HG03378 (cell line): ENCODE data around the gene ZFPL1.

Source experiments
- ATAC-seq: cut with Tn5 transposase; IDR thresholded peaks from one replicate; pipeline ENCODE4 v1.9.1; 2021; ENCODE audit warnings: mild to moderate bottlenecking, moderate library complexity; ENCODE audit not compliant: unreplicated experiment

The ZFPL1 gene

DNA sequence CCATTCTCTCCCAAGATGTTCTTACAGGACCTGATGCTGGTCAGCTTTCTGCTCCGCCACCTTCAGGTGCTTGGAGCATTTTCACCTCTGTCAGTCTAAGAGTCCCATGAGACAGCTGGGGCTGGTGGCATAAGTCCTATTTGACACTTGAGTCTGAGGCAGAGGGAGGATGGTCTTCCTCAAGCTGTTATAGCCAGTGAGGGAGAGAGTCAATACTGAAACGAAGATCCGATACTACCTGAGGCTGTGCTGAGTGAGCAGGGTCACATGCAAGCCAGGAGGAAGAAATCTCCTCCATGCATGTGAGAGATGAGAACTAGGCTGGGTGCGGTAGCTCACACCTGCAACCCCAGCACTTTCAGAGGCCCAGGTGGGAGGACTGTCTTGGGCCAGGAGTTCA lies 5.6 kb downstream of the ZFPL1 start:
- ATAC-seq: no peak

DNA sequence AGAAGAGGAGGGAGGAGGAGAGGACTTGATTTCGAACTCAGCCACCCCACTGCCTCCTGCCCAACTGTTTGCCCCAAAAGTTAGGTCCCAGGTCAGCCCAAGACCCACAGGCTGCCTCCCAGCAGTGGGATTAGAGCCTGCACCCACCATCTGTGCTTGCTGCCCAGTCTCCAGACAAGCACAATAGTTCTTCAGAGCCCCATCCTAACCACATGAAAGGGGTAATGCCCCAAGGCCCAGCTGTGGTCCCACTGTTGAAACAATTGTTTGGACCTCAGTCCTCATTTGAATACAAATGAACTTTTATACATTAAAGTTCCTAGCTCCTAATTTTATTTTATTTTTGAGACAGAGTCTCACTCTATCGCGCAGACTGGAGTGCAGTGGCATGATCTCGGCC lies 6.6 kb downstream of the ZFPL1 start:
- ATAC-seq: no peak

DNA sequence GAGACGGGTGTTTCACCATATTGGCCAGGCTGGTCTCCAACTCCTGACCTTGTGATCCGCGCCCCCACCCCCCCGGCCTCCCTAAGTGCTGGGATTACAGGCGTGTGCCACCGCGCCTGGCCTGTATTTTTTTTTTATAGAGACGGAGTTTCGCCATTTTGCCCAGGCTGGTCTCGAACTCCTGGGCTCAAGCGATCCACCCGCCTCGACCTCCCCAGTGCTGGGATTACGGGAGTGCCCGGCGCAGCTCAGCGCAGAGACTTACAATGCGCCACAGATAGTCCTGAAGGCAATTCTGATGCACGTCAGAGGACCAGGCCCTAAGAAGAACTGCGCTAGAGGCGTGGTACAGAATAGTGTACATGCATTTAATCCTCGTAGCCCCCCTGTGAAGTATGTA lies 11.4 kb downstream of the ZFPL1 start:
- no peak for ATAC-seq

DNA sequence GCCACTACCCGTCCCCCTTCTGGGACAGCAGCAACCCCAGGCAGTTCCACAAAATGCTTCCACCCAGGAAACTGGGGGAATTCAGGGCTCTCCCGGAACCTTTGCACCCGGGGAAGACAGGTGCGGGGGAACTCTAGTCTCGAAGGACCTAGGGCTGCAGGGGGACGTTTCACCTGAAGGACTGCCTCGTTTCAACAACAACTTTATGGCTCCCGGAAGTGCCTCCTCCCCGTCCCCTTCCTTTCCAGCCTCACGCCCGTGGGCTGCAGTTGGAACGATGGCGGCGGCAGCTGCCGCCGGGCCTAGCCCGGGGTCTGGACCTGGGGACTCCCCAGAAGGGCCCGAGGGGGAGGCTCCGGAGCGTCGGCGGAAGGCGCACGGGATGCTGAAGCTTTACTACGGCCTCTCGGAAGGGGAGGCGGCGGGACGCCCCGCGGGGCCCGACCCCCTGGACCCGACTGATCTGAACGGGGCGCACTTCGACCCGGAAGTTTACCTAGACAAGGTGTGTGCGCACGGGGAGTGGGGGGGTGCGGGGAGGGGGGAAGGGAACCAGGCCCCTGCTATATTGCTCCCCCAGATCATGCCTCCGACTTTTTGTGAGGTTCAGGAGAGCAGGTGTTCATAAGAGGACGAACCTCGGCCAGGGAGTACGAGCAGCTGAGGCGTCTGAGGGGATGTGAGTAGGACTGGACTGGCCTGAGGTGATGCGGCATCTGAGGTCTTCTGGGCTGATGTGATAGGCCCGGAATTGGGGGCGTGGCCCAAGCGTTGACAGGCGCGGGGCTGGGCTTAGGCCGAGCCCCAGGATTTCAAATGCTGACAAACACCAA lies 12.2 kb downstream of the ZFPL1 start, which contains the start of gene VPS51:
Gene VPS51 (plus strand): TSS at position 241 of the 833 bp plus-strand sequence. CDS start 37 bp downstream, at position 278.
- peak; percentile 75 for ATAC-seq

DNA sequence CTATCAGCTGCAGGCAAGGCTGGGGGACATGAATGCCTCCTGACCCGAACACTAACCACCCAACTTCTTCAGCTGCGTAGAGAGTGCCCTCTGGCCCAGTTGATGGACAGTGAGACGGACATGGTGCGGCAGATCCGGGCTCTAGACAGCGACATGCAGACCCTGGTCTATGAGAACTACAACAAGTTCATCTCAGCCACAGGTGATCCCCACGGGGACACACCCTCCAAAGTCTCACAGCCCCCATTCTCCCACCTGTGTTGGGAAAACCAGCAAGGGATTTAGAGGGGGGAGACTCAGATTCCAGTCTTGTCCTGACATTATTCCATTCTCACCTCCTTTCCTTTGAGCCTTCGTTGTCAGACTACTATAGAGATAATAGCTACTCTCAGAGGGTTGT lies 12.9 kb downstream of the ZFPL1 start:
- no peak for ATAC-seq

DNA sequence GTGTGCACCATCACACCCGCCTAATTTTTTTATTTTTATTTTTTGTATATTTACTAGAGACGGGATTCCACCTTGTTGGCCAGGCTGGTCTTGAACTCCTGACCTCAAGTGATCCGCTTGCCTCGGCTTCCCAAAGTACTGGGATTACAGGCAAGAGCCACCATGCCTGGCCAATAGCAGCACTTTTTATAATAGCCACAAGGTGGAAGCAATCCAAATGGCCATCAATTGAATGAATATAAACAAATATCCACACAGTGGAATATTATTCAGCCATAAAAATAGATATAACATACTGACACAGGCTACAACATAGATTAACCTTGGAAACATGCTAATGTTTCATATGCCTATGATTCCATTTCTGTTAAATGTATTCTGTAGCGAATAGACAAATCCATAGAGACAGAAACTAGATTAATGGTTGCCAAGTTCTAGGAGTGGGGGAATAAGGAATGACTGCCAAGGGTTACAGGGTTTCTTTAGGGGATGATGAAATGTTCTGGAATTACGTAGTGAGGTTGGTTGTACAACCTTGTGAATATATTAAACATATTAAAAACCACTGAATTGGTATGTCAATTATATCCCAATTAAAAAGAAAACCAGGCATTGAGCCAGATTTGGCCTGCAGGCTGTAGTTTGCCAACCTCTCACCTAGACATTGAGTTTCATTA lies 16.8 kb downstream of the ZFPL1 start:
- no peak for ATAC-seq

DNA sequence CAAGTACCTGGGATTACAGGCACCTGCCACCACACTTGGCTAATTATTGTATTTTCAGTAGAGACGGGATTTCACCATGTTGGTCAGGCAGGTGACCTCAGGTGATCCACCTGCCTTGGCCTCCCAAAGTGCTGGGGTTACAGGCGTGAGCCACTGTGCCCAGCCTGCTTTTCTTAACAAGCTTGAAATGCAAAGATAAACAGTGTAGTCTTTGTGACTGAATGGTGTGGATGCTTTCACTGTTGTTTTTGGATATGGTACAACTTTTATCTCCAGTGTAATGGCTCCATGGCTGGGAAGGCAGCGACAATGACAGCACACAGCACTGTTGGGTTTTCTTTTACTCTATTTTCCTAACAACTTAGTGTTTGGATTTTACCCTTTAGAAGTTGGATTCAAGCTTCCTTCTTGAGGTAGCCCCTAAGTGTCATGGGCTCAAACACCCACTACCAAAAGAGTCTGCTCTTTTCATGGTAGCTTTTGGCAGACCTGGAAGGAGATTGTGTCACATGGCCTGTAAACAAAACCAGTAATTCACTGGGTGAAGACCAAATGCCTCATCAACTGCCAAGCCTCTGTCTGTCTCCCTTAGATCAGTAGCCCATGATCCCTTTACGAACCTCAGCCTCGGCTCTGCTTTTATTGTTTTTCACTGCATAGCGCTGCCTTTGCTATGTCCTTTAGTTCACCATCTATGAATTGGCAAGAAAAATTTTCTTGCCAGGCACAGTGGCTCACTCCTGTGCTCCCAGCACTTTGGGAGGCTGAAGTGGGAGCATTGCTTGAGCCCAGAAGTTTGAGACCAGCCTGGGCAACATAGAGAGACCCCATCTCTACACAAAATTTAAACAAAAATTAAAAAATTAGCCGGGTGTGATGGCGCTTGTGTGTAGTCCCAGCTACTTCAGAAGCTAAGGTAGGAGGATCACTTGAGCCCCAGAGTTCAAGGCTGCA lies 18.4 kb downstream of the ZFPL1 start:
- ATAC-seq: no peak

DNA sequence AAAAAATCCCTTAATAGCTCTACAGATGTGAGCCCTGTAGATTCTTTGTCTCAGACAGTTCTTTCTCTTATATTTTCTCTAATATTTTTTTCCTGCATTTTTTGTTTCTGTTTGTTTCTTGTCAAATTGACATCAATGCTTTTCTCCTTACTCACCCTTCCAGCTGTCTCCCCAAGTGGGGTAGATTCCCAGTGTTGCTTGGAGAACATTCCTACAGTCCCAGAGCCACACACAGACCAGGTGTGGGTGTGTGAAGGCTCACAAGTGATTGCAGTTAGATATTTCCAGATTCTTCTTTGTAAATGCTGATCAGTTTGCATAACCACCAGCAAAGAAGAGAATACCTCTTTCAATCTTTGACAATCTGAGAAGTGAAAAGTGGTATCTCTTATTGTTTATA lies 19.5 kb downstream of the ZFPL1 start:
- no peak for ATAC-seq

DNA sequence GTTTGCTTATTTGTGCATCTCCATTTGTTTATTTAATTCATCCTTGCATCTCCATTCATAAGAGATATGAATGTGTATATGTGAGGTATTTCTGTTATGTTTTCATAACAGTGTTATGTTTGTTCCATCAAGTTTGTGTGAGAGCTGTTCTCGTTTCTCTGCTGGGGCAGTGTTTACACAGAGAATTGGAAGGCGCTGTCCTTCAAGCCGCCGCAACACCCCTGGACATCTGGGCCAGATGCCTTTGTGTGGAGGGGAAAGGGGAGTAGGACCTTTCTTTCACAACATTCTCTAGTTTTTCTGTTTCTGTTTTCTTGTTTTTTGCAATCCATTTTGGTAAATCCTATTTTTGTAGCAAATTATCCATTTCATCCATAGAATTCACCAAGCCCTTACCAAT lies 20.6 kb downstream of the ZFPL1 start:
- ATAC-seq: no peak

GRCh38 chr11:65107078-65107477 lies 23.1 kb downstream of the ZFPL1 start:
- no peak for ATAC-seq

GRCh38 chr11:65107751-65108468 lies 23.9 kb downstream of the ZFPL1 start:
- ATAC-seq: no peak

DNA sequence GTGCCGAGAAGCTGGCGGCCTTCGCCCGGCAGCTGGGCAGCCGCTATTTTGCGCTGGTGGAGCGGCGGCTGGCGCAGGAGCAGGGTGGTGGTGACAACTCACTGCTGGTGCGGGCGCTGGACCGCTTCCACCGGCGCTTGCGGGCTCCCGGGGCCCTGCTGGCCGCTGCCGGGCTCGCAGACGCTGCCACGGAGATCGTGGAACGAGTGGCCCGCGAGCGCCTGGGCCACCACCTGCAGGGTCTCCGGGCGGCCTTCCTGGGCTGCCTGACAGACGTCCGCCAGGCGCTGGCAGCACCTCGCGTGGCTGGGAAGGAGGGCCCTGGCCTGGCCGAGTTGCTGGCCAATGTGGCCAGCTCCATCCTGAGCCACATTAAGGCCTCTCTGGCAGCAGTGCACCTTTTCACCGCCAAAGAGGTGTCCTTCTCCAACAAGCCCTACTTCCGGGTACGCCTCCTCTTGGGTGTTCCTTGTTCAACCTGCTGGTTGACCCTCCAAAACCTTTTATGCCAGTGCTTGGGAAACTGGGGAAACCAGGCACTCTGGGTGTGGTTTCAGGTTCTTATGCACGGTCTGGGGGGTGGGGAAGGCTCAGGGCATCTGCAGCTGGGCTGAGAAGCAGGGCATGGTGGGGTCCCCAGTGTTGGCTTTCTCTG lies 24.6 kb downstream of the ZFPL1 start:
- ATAC-seq: no peak

DNA sequence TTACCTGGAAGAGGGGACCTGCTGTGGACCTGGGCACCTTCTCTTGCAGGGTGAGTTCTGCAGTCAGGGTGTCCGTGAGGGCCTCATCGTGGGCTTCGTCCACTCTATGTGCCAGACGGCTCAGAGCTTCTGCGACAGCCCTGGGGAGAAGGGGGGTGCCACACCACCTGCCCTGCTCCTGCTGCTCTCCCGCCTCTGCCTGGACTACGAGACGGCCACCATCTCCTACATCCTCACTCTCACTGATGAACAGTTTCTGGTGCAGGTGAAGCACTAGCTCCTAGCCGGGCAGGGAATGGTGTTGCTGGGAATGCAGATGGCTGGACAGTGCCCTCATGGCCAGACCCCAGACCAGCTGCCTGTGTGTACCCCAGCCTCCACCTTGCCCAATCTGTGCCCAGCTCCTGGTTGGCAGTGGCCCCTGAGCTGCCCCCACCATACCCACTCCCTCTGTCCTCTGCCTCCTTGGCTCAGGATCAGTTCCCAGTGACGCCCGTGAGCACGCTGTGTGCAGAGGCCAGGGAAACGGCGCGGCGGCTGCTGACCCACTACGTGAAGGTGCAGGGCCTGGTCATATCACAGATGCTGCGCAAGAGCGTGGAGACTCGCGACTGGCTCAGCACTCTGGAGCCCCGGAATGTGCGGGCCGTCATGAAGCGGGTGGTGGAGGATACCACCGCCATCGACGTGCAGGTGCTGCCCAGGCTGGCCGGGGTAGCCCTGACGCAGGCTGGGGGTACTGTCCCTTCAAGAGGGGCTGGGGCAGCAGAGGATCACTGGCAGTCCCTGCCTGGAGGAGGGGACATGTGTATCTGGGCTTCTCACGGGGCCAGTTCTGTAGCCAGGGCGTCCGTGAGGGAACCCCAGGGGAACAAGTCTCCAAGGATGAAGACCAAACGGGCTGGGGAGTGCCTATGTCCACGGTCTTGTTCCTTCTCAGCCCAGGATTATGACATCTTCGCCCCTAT lies 25.5 kb downstream of the ZFPL1 start:
- no peak for ATAC-seq

DNA sequence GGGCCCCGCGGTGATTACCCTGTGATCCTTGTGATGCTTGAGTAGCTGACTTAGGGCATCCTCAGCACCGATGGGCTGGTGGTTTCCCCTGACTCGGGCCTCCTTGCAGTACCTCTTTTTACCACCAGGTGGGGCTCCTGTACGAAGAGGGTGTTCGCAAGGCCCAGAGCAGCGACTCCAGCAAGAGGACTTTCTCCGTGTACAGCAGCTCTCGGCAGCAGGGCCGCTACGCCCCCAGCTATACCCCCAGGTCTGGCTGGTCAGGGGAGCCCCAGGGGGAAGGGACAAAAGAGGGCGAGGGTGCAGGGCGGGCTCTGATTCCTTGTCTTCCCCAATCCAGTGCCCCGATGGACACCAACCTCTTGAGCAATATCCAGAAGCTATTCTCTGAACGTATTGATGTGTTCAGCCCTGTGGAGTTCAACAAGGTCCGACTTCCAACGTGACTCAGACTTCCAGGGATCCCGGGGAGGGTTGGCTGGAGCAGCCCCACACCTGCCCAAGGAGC lies 26.4 kb downstream of the ZFPL1 start:
- ATAC-seq: peak; percentile 39

DNA sequence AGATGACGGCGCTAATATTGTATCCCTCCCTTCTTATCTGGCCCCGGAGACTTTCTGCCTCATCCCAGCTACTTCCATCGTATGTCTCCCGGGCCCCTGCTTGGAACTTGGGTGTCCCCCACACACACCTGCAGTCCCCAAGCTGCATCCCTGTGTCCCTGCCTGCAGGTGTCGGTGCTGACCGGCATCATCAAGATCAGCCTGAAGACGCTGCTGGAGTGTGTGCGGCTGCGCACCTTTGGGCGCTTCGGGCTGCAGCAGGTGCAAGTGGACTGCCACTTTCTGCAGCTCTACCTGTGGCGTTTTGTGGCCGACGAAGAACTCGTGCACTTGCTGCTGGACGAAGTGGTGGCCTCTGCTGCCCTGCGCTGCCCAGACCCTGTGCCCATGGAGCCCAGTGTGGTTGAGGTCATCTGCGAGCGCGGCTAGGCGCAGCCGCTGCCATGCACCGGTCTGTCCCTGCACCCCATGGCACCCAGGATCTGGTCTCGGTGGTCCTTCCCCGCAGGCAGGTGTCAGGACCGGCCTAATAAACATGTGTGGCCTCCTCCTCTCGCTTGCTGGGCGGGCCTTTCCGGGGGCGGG lies 27.2 kb downstream of the ZFPL1 start:
- no peak for ATAC-seq

DNA sequence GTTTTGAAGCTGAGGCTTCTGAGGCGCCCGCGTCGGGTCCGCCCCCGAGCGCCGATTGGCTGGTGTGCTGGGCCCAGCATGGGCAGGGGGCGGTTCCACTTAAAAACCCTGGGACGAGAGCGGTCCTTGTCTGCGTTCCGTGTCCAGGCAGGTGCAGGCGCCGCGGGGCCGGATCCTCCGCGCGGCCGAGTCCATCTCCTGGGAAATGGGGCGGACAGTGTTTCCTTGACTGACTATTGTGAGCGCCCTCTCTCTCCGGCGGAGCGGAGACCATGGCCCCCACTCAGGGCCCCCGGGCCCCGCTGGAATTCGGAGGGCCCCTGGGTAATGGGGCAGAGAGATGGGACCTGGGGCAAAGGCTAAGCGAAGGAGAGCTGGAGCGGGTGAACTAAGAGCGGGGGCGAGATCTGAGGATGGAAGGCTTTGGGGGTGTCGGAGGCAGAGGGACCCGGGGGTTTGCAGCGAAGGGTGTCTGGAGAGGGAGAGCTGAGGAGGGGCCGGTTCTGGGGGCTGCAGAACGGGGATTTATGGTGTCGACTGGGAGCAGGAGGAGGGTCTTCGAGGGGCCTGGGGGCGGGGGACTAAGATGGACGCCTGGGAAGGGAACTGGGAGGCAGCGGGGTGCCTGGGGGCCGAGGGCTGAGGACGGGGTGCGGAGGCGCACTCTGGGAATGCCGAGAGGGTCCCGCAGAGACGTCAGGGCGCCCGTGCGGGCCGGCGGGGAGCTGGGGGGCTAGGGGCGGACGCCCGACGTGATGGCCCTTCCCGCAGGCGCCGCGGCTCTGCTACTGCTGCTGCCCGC lies 27.9 kb downstream of the ZFPL1 start, which contains the start of gene TM7SF2:
Gene TM7SF2 (plus strand): TSS at position 129 of the 802 bp plus-strand sequence. CDS start 144 bp downstream, at position 273.
- no peak for ATAC-seq
